H9 (cell line): ENCODE measurements around the gene FOXM1. TPM values are rescaled to one million over a fixed set of nuclear protein-coding genes. Genes with fewer than 3 reads are reported as not detected.

ENCODE experiments used
- DNase-seq: peaks from one replicate; pipeline ENCODE4 v3.0.0-alpha.2; 2017
- H2AFZ ChIP-seq: one replicate; pipeline ENCODE4 v1.6.1; 2013; ENCODE audit warnings: mild to moderate bottlenecking, low read length, control low read depth, moderate library complexity
- H2AK5ac ChIP-seq: 2 replicates; pipeline ENCODE4 v1.6.1; 2013; ENCODE audit warnings: low read length, control low read depth, mixed read lengths; ENCODE audit not compliant: insufficient read length
- H2BK120ac ChIP-seq: one replicate; pipeline ENCODE4 v1.6.1; 2013; ENCODE audit warnings: low read depth, mild to moderate bottlenecking, low read length, control low read depth, inconsistent platforms; ENCODE audit not compliant: poor library complexity, severe bottlenecking
- H2BK12ac ChIP-seq: 2 replicates; pipeline ENCODE4 v1.6.1; 2013; ENCODE audit warnings: low read length, control low read depth, mixed read lengths, low read depth; ENCODE audit not compliant: insufficient read length
- H2BK15ac ChIP-seq: 2 replicates; pipeline ENCODE4 v1.6.1; 2013; ENCODE audit warnings: low read depth, low read length, control low read depth
- H2BK20ac ChIP-seq: one replicate; pipeline ENCODE4 v1.6.1; 2013; ENCODE audit warnings: low read depth, mild to moderate bottlenecking, low read length, control low read depth, inconsistent platforms; ENCODE audit not compliant: poor library complexity, severe bottlenecking
- H2BK5ac ChIP-seq: 2 replicates; pipeline ENCODE4 v1.6.1; 2013; ENCODE audit warnings: low read length, control low read depth, mixed read lengths; ENCODE audit not compliant: insufficient read length
- H3K14ac ChIP-seq: 2 replicates; pipeline ENCODE4 v1.6.1; 2013; ENCODE audit warnings: low read length, control low read depth; ENCODE audit not compliant: insufficient read depth
- H3K18ac ChIP-seq: 2 replicates; pipeline ENCODE4 v1.6.1; 2013; ENCODE audit warnings: low read depth, mild to moderate bottlenecking, mixed read lengths, low read length, control low read depth; ENCODE audit not compliant: insufficient read length
- H3K23ac ChIP-seq: 2 replicates; pipeline ENCODE4 v1.6.1; 2013; ENCODE audit warnings: low read length, control low read depth, mixed read lengths, low read depth; ENCODE audit not compliant: insufficient read length
- H3K23me2 ChIP-seq: 2 replicates; pipeline ENCODE4 v1.6.1; 2013; ENCODE audit warnings: low read depth, mild to moderate bottlenecking, mixed read lengths, low read length, control low read depth; ENCODE audit not compliant: insufficient read length, poor library complexity, severe bottlenecking
- H3K27ac ChIP-seq: 2 replicates; pipeline ENCODE4 v1.5.1; 2013; ENCODE audit warnings: low read length, control low read depth, mixed read lengths, low read depth; ENCODE audit not compliant: insufficient read length
- H3K27me3 ChIP-seq: 2 replicates; pipeline ENCODE4 v1.6.1; 2013; ENCODE audit warnings: low read length, control low read depth, inconsistent platforms; ENCODE audit not compliant: insufficient read depth
- H3K4ac ChIP-seq: 2 replicates; pipeline ENCODE4 v1.6.1; 2013; ENCODE audit warnings: low read depth, mild to moderate bottlenecking, control low read depth, inconsistent platforms, low read length, moderate library complexity
- H3K4me1 ChIP-seq: 2 replicates; pipeline ENCODE4 v1.6.1; 2013; ENCODE audit warnings: low read length, control low read depth, inconsistent platforms; ENCODE audit not compliant: insufficient read depth
- H3K4me2 ChIP-seq: 2 replicates; pipeline ENCODE4 v1.6.1; 2013; ENCODE audit warnings: low read length, control low read depth, mixed read lengths; ENCODE audit not compliant: insufficient read length, insufficient read depth
- H3K56ac ChIP-seq: 2 replicates; pipeline ENCODE4 v1.6.1; 2013; ENCODE audit warnings: low read depth, mild to moderate bottlenecking, mixed read lengths, low read length, control low read depth; ENCODE audit not compliant: insufficient read length
- H3K79me1 ChIP-seq: 2 replicates; pipeline ENCODE4 v1.6.1; 2013; ENCODE audit warnings: low read depth, mild to moderate bottlenecking, moderate library complexity, low read length, control low read depth, inconsistent platforms; ENCODE audit not compliant: insufficient read depth, poor library complexity, severe bottlenecking
- H3K79me2 ChIP-seq: 2 replicates; pipeline ENCODE4 v1.6.1; 2013; ENCODE audit warnings: low read length, control low read depth, inconsistent platforms; ENCODE audit not compliant: insufficient read depth
- H3K9ac ChIP-seq: 2 replicates; pipeline ENCODE4 v1.6.1; 2013; ENCODE audit warnings: low read length, control low read depth, mixed read lengths; ENCODE audit not compliant: insufficient read length; ENCODE audit errors: extremely low read depth
- H3K9me3 ChIP-seq: one replicate; pipeline ENCODE4 v1.6.1; 2013; ENCODE audit warnings: low read depth, low read length, inconsistent platforms; ENCODE audit not compliant: control insufficient read depth
- H3T11ph ChIP-seq: one replicate; pipeline ENCODE4 v1.6.1; 2013; ENCODE audit warnings: mild to moderate bottlenecking, low read length, control low read depth, inconsistent platforms
- H4K20me1 ChIP-seq: one replicate; pipeline ENCODE4 v1.6.1; 2013; ENCODE audit not compliant: control insufficient read depth, insufficient read length, insufficient read depth
- H4K5ac ChIP-seq: 2 replicates; pipeline ENCODE4 v1.6.1; 2013; ENCODE audit warnings: low read depth, mild to moderate bottlenecking, mixed read lengths, low read length, control low read depth; ENCODE audit not compliant: insufficient read length
- H4K8ac ChIP-seq: replicated peaks from 2 replicates; pipeline ENCODE4 v1.6.1; 2013; ENCODE audit warnings: low read length, control low read depth, mixed read lengths, low read depth; ENCODE audit not compliant: insufficient read length
- H4K91ac ChIP-seq: 2 replicates; pipeline ENCODE4 v1.6.1; 2013; ENCODE audit warnings: low read depth, mild to moderate bottlenecking, moderate library complexity, mixed read lengths, low read length, control low read depth; ENCODE audit not compliant: insufficient read length
- H3K27ac Mint-ChIP-seq, 3 experiments: 2 replicates in 2 of 3; 3 replicates in 1 of 3; pipeline ENCODE4 v1.8.0; 2020 to 2021; ENCODE audit warnings: mixed read lengths in 3 of 3, mild to moderate bottlenecking in 1 of 3, moderate library complexity in 1 of 3
- H3K27me3 Mint-ChIP-seq: 2 replicates; pipeline ENCODE4 v1.8.0; 2021; ENCODE audit warnings: low read depth, mild to moderate bottlenecking, moderate library complexity, mixed read lengths
- H3K36me3 Mint-ChIP-seq, 3 experiments: 2 replicates in 2 of 3; 3 replicates in 1 of 3; pipeline ENCODE4 v1.8.0; 2020 to 2021; ENCODE audit warnings: low read depth in 3 of 3, mixed read lengths in 3 of 3; ENCODE audit not compliant: insufficient read depth in 1 of 3
- H3K4me1 Mint-ChIP-seq, 2 experiments: 2 replicates each; pipeline ENCODE4 v1.8.0; 2020; ENCODE audit warnings: mixed read lengths in 2 of 2
- H3K4me3 Mint-ChIP-seq, 2 experiments: 2 replicates in 1 of 2; 3 replicates in 1 of 2; pipeline ENCODE4 v1.8.0; 2020 to 2021; ENCODE audit warnings: mild to moderate bottlenecking in 2 of 2, mixed read lengths in 2 of 2, moderate library complexity in 1 of 2
- H3K9me3 Mint-ChIP-seq, 2 experiments: 2 replicates in 1 of 2; 3 replicates in 1 of 2; pipeline ENCODE4 v1.8.0; 2020; ENCODE audit warnings: mild to moderate bottlenecking in 2 of 2, mixed read lengths in 2 of 2, moderate library complexity in 1 of 2
- WGBS: extraction: QIAGEN DNeasy Blood & Tissue Kit; methylation state at CpG from one replicate; pipeline ENCODE4 v1.1.7; 2013; ENCODE audit warnings: missing lambda C conversion rate, low lambda C conversion rate, mixed read lengths; ENCODE audit not compliant: insufficient read length; ENCODE audit errors: extremely low coverage; 5-methylcytosine and 5-hydroxymethylcytosine counted together
- total RNA-seq: library from RNA; stranded (reverse); gene quantifications from 2 replicates; pipeline ENCODE4 v1.2.1, GENCODE V29; 2021
- TF ChIP-seq, protein P1 (sequence below): fragments of 200-600 bp; sonication (generic); conservative IDR thresholded peaks from 3 replicates; pipeline ENCODE4 v1.8.0; 2021; ENCODE audit warnings: antibody characterized with exemption, mild to moderate bottlenecking

Gene FOXM1
- total RNA-seq, 1 experiment from 2014 or later, result 109 TPM

DNA sequence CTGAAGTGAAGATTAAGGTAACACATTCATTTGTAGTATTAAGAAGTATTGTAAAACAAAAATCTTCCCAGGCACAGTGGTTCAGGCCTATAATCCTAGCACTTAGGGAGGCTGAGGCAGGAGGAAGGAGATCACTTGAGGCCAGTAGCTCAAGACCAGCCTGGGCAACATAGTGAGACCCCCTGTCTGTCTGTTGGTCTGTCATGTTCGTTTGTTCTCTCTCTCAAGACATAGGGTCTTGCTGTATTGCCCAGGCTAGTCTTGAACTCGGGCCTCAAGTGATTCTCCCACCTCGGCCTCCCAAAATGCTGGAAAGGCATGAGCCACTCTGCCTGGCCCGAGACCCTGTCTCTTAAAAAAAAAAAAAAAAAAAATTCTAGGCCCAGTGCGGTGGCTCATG lies 20.4 kb upstream of the FOXM1 start:
- H2AK5ac ChIP-seq, result no peak overlapping the region
- H4K20me1 ChIP-seq, result no peaks in the 10 kb centered on the region
- no peak overlapping the region for H4K91ac ChIP-seq
- H3K9me3 ChIP-seq, result no peaks in the 10 kb centered on the region
- no peak for DNase-seq
- H2BK20ac ChIP-seq, result no peak overlapping the region
- TF ChIP-seq, protein P1, sequence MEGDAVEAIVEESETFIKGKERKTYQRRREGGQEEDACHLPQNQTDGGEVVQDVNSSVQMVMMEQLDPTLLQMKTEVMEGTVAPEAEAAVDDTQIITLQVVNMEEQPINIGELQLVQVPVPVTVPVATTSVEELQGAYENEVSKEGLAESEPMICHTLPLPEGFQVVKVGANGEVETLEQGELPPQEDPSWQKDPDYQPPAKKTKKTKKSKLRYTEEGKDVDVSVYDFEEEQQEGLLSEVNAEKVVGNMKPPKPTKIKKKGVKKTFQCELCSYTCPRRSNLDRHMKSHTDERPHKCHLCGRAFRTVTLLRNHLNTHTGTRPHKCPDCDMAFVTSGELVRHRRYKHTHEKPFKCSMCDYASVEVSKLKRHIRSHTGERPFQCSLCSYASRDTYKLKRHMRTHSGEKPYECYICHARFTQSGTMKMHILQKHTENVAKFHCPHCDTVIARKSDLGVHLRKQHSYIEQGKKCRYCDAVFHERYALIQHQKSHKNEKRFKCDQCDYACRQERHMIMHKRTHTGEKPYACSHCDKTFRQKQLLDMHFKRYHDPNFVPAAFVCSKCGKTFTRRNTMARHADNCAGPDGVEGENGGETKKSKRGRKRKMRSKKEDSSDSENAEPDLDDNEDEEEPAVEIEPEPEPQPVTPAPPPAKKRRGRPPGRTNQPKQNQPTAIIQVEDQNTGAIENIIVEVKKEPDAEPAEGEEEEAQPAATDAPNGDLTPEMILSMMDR, result no peak
- no peaks in the 10 kb centered on the region for H3K4me1 ChIP-seq
- H3K27me3 ChIP-seq, result no peaks in the 10 kb centered on the region
- Mint-ChIP-seq H3K27me3 (no peaks in the 10 kb centered on the region), H3K4me1 (peaks cover 2 to 8% of the 10 kb centered on the region in 2 experiments; a peak in 2 of 4 replicates), H3K9me3 (no peaks in the 10 kb centered on the region), H3K36me3 (peaks cover 0 to 3% (median 0%) of the 10 kb centered on the region in 3 experiments; a peak in 1 of 7 replicates), H3K27ac (no peak overlapping the region), H3K4me3 (no peak overlapping the region)
- H3K23me2 ChIP-seq, result no peaks in the 10 kb centered on the region
- no peak overlapping the region for H3K9ac ChIP-seq
- no peak overlapping the region for H3K14ac ChIP-seq
- H3K4ac ChIP-seq, result no peak overlapping the region
- H2AFZ ChIP-seq, result no peak overlapping the region
- no peak overlapping the region for H2BK120ac ChIP-seq
- 0 out of 2 replicates have a peak, but pooled peaks cover 1% of the 10 kb centered on the region for H3K79me2 ChIP-seq
- no peak overlapping the region for H3K4me2 ChIP-seq
- no peak overlapping the region for H4K5ac ChIP-seq
- no peak overlapping the region for H3K27ac ChIP-seq
- H4K8ac ChIP-seq, result no peak overlapping the region
- no peak overlapping the region for H2BK12ac ChIP-seq
- no peak overlapping the region for H3K23ac ChIP-seq
- no peak overlapping the region for H2BK15ac ChIP-seq
- no peak overlapping the region for H3K56ac ChIP-seq
- peaks cover 2% of the 10 kb centered on the region for H3K79me1 ChIP-seq
- H2BK5ac ChIP-seq, result no peak overlapping the region
- no peak overlapping the region for H3T11ph ChIP-seq
- no CpG with 5 or more reads among the region's 5 CpGs for WGBS
- H3K18ac ChIP-seq, result no peak overlapping the region
